HFF-Myc (cell line): Measurements from ENCODE around the gene TAF9.
"Not testable (repeated sequence)": the region's sequence is repeated elsewhere in the genome, so short reads cannot be mapped to it uniquely, and the experiment has no call there.

Experiments
- DNase-seq: peaks from one replicate; pipeline ENCODE4 v3.0.0-alpha.2; 2011; ENCODE audit warnings: low read depth; ENCODE audit errors: extremely low read depth
- H3K4me3 ChIP-seq: replicated peaks from 2 replicates; pipeline ENCODE4 v1.5.1; 2011; ENCODE audit warnings: low read depth, mild to moderate bottlenecking, control low read depth, low read length
- CTCF ChIP-seq: IDR thresholded peaks from 2 replicates; pipeline ENCODE4 v1.5.1; 2012; ENCODE audit warnings: mild to moderate bottlenecking, low read depth, low read length, control low read depth; ENCODE audit errors: missing control alignments

Gene TAF9

GRCh38 chr5:69404659-69405330 is 35.5 kb upstream of the TAF9 start:
- no peak for TF ChIP-seq CTCF

GRCh38 chr5:69378376-69378775 is 9.1 kb upstream of the TAF9 start:
- no peak for TF ChIP-seq CTCF

More at GRCh38 chr5:69404659-69405330, 35.5 kb upstream of the TAF9 start:
- H3K4me3 ChIP-seq: no peak overlapping the region
- no peak for DNase-seq

DNA sequence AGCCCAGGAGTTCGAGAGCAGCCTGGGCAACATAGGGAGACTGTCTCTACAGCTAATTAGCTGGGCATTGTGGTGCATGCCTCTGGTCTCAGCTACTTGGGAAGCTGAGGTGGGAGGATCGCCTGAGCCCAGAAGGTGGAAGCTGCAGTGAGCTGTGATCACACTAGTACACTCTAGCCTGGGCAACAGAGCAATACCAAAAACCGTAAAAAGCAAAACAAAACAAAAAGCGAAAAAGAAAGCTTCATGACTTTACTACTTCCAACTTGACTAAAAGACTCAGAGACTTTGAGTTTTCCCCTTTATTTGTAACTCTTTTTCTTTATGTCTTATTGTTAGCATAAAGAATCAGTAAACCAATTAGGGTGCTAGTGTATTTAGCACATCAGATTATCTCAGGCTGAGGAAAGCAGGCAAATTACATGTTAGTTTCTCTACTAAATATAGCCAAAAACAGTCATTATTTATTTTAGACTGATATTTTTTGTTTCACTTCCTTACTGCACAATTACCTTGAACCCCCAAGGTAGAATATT is 5.7 kb upstream of the TAF9 start:
- DNase-seq: no peak
- no peak for TF ChIP-seq CTCF
- no peak overlapping the region for H3K4me3 ChIP-seq

More at GRCh38 chr5:69378376-69378775, 9.1 kb upstream of the TAF9 start:
- DNase-seq: no peak
- no peak overlapping the region for H3K4me3 ChIP-seq

DNA sequence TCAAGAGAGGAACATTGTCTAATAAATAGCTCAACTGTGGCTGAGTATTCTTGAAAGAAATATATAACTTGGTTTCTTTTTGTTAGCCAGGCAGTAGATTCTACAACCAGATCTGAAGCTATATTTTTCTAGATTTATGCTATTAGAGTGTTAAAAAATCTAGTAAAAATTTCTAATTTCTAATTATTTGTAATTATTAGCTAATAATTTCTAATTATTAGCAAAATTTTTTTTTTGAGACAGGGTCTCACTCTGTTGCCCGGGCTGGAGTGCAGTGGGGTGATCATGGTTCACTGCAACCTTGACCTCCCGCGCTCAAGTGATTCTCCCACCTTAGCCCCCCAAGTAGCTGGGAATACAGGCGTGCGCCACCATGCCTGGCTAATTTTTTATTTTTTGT is 3.1 kb upstream of the TAF9 start:
- H3K4me3 ChIP-seq: no peak overlapping the region
- DNase-seq: no peak
- no peak for TF ChIP-seq CTCF

- H3K4me3 ChIP-seq: peak overlapping the region; percentile 84
- DNase-seq: not testable (repeated sequence)
Observed at GRCh38 chr5:69370335-69370734, 1.0 kb upstream of the TAF9 start.

DNA sequence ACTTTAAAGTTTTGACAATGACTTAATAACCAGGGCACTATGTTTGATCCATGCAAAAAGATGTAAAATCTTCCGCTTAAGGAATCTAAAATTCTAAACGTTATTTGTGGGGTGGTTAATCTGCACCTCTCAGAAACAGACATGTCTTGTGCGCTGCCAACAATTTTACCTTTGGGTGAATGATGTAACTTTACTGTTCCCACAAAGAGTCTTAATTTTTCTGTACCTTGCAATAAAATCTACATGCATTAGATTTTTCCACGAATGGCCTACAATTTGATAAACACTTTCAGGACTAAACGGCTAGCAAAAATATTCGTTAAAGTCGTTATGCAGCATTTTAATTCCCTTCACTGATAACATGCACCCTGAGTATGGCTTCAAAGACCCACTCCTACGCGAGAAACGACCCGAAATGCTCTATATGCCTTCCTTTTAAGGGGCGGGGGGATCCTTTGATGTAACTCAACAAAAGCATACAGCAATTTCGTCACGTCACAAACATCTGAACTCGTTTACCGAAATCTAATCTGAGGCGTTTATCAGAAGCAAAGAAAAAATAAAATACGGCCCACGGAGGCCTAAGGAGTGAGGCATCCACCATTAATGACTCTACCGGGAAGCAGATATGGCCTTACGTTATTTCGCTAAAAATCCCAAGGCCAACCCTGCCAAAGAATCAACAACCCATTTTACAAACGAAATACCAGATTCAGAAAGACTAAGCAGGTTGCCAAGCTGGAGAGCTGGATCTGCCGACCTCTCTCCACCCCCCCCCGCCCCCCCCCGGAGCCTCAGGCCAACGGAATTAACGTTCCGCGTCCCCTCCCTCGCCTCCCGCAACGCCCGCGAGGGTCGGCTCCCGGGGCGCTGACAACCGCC is 621 bp downstream of the TAF9 start:
- DNase-seq: no peak
- TF ChIP-seq CTCF: no peak
- H3K4me3 ChIP-seq: peak overlapping the region; percentile 84

DNA sequence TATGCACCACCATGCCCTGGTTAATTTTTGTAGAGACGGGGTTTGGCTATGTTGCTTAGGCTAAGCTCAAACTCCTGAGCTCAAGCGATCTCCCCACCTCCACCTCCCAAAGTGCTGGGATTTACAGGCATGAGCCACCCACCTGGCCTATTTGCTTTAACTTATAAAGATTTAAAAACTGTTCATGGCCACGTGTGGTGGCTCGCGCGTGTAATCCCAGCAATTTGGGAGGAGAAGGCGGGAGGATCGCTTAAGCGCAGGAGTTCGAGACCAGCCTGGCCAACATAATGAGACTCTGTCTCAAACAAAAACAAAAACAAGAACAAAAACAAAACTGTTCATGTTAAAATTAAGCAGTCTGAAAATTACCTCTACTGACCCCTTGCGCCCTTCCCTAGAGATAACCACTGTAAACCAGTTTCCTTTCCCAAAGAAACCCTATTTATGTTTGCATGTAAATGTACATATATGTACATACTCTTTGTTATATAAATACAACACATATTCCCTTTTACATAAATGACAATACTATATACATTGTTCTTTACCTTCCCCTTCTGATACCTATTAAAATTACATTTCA is 1.5 kb downstream of the TAF9 start:
- TF ChIP-seq CTCF: no peak
- H3K4me3 ChIP-seq: peak overlapping the region; percentile 84
- DNase-seq: no peak
